Panc1 (cell line): ENCODE results near the gene GCHFR. TPM values are rescaled to one million over a fixed set of nuclear protein-coding genes. Genes with fewer than 3 reads are reported as not detected.

ENCODE experiments used
- ATAC-seq: fragments of 200-7000 bp; cut with Tn5 transposase; 2 replicates; pipeline ENCODE4 v1.9.1; 2020; ENCODE audit warnings: mild to moderate bottlenecking, moderate library complexity
- BruUV-seq: library from RNA; stranded (reverse); fragments of 400-500 nt; replicated peaks from 2 replicates; lab custom pipeline; 2021; lab: Mats Ljungman, UMichigan
- CTCF ChIA-PET: fragments of 300-600 bp; sonication (Branson Sonifier 250); formaldehyde crosslinking; loops from one replicate; lab custom pipeline; 2022; ENCODE audit warnings: antibody characterized with exemption; lab: Charles Lee
- POLR2A ChIA-PET: fragments of 300-600 bp; sonication (Branson Sonifier 250); formaldehyde crosslinking; loops from one replicate; lab custom pipeline; 2022; ENCODE audit warnings: antibody characterized with exemption; lab: Charles Lee
- DNase-seq: peaks from one replicate; pipeline ENCODE4 v3.0.0-alpha.2; 2010; ENCODE audit warnings: low read depth, low spot score
- H3K27ac ChIP-seq: 2 replicates; pipeline ENCODE4 v1.5.1; 2011; ENCODE audit warnings: mild to moderate bottlenecking, low read length, inconsistent platforms
- H3K27me3 ChIP-seq: fragments of 200-500 bp; sonication (Bioruptor generic); 2 replicates; pipeline ENCODE4 v1.6.0; 2014; ENCODE audit warnings: low read length, inconsistent platforms; ENCODE audit not compliant: control insufficient read depth, insufficient read depth
- H3K36me3 ChIP-seq: fragments of 200-500 bp; sonication (Bioruptor generic); 2 replicates; pipeline ENCODE4 v1.5.1; 2014; ENCODE audit warnings: inconsistent platforms, mild to moderate bottlenecking, low read length, moderate library complexity; ENCODE audit not compliant: control insufficient read depth, insufficient read depth
- H3K4me1 ChIP-seq: 2 replicates; pipeline ENCODE4 v1.5.1; 2011; ENCODE audit warnings: inconsistent platforms, mild to moderate bottlenecking, low read length, moderate library complexity; ENCODE audit not compliant: control insufficient read depth, insufficient read depth
- H3K4me3 ChIP-seq, 2 experiments: 2 replicates each; pipeline ENCODE4 v1.5.1; 2011 to 2012; ENCODE audit warnings: low read depth in 2 of 2, low read length in 2 of 2, mild to moderate bottlenecking in 2 of 2, inconsistent platforms in 1 of 2, moderate library complexity in 1 of 2
- H3K9me3 ChIP-seq: fragments of 200-500 bp; sonication (Bioruptor generic); 2 replicates; pipeline ENCODE4 v1.5.1; 2014; ENCODE audit warnings: low read depth, mild to moderate bottlenecking, inconsistent platforms, low read length, moderate library complexity; ENCODE audit not compliant: control insufficient read depth, insufficient read depth
- CTCF ChIP-seq: fragments of 450-650 bp; IDR thresholded peaks from 2 replicates; pipeline ENCODE4 v1.5.1; 2017; ENCODE audit warnings: mild to moderate bottlenecking
- POLR2AphosphoS5 ChIP-seq: IDR thresholded peaks from 2 replicates; pipeline ENCODE4 v1.6.1; 2012; ENCODE audit warnings: mild to moderate bottlenecking, low read depth, low read length, moderate library complexity
- REST ChIP-seq, 2 experiments: IDR thresholded peaks; 2 replicates each; pipeline ENCODE4 v1.6.1; 2011 to 2012; ENCODE audit warnings: low read depth in 2 of 2, control low read depth in 1 of 2, low read length in 1 of 2, mild to moderate bottlenecking in 1 of 2, moderate library complexity in 1 of 2; ENCODE audit not compliant: insufficient read depth in 1 of 2
- SIN3A ChIP-seq: IDR thresholded peaks from 2 replicates; pipeline ENCODE4 v1.6.1; 2012; ENCODE audit warnings: low read depth, mild to moderate bottlenecking, low read length, moderate library complexity, borderline replicate concordance; ENCODE audit not compliant: insufficient read depth
- TCF7L2 ChIP-seq: IDR thresholded peaks from 2 replicates; pipeline ENCODE4 v1.6.1; 2011; ENCODE audit warnings: mild to moderate bottlenecking, low read depth, low read length, inconsistent platforms
- in situ Hi-C: cut with HindIII; loops from 2 replicates; pipeline ENCODE4 v1.10.0; 2016; ENCODE audit warnings: low sequenced_read_pairs, low pct_unique_long_range_greater_than_20kb
- intact Hi-C: fragments of 100-400 bp; cut with micrococcal nuclease; formaldehyde crosslinking; loops from one replicate; pipeline ENCODE4 v1.10.0; 2022; ENCODE audit not compliant: unreplicated experiment
- total RNA-seq: library from RNA; stranded (reverse); gene quantifications from one replicate; pipeline ENCODE4 v1.2.1, GENCODE V29; 2021; ENCODE audit not compliant: unreplicated experiment

The GCHFR gene
- total RNA-seq, 1 experiment from 2014 or later, result 37.2 TPM

DNA sequence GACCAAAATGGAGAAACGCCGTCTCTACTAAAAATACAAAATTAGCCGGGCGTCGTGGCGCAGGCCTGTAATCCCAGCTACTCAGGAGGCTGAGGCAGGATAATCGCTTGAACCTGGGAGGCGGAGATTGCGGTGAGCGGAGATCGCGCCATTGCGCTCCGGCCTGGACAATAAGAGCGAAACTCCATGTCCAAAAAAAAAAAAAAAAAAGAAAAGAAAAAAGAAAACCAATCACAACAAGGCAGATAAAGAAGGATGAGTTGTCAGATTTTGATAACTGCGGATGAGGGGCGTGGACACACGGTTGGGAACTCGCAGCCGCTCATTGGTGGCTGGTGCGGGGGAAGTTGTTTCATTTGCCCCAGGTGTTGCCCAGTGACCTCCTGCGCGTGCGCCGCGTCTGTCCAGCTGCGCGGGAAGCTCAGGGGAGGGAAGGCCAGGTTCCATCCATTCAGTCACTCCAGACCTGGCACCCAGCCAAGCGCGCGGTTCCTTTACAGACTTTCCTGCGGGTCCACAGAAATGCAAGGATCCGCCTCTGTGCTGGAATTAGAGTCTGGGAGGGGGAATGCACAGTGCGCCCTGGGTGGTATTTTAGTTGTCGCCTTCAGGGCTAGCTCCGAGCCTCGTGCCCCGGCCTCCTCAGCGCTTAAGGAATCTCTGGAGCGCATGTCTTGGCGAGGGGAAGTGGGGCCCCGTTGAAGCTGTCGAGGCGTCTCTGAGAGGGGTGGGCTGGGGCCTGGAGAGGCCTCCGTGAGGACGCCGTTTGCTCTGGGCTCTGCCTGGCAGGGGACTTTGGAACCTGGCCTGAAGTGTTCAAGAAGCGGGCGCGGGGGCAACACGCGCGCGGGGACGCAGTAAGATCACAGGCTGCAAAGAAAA, 708 bp upstream of the GCHFR start:
- POLR2A ChIA-PET, result interaction anchor here (1.0 kb wide), 1 partner anchor 132 kb away, joined by 3 read pairs; no protein-coding TSS in a partner anchor
- Histone ChIP-seq H3K36me3 (no peaks in the 10 kb centered on the region), H3K27me3 (no peaks in the 10 kb centered on the region), H3K9me3 (no peaks in the 10 kb centered on the region), H3K27ac (peak overlapping the region; percentile 88), H3K4me1 (peaks cover 34% of the 10 kb centered on the region), H3K4me3 (peak overlapping the region; percentile 56 to 77)
- peak; percentile 40 for ATAC-seq
- intact Hi-C loops, result no loop called here
- no peak for DNase-seq
- in situ Hi-C loops, result no loop called here
- BruUV-seq, result no TSS peak
- CTCF ChIA-PET, result interaction anchor here (1.2 to 1.7 kb wide), 2 partner anchors 17 to 129 kb away, joined by 4 to 5 read pairs; no protein-coding TSS in a partner anchor
- TF ChIP-seq TCF7L2, result peak; percentile 29; the same call in 1 of the 2 replicates
- no peak for TF ChIP-seq CTCF
- TF ChIP-seq POLR2AphosphoS5, result no peak
- no peak for TF ChIP-seq SIN3A
- TF ChIP-seq REST (IDR thresholded peaks at IDR 0.05; ENCODE audit: insufficient read depth in 1 of 2, low read depth in 2 of 2, low read length in 1 of 2), result no peak

DNA sequence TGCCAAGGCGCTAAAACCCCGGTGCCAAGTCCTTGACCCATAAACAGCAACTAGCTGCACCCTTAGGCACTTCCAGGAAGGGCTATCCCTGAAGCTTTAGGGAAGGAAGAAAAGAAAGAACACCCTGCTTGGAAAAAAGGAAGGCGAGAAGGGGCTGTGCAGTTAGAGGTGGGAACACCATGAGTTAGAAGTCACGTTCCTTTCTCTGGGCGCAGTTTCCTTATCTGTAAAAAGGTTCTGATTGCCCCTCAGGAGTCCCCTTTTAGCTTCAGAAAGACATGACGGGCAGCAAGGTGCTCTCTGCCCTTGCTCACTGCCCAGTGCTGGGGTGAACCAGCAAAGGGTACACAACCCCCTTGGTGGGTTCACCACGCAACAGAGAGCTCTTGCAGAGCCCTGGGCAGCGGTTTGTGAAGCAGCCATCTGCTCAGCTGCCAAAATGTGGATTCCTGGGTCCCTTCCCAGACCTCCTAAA, 798 bp downstream of the GCHFR start:
- Histone ChIP-seq H3K27ac (peak overlapping the region; percentile 88), H3K4me1 (peaks cover 42% of the 10 kb centered on the region), H3K4me3 (peak overlapping the region; percentile 56 to 77), H3K9me3 (no peaks in the 10 kb centered on the region), H3K36me3 (no peaks in the 10 kb centered on the region), H3K27me3 (no peaks in the 10 kb centered on the region)
- in situ Hi-C loops, result no loop called here
- BruUV-seq, result no TSS peak
- CTCF ChIA-PET, result interaction anchor here (1.2 kb wide), 1 partner anchor 127 kb away, joined by 4 read pairs; no protein-coding TSS in a partner anchor
- POLR2A ChIA-PET, result no interaction called here
- no peak for DNase-seq
- no peak for ATAC-seq
- TF ChIP-seq CTCF (no peak), POLR2AphosphoS5 (no peak), REST (IDR thresholded peaks at IDR 0.05; ENCODE audit: insufficient read depth in 1 of 2, low read depth in 2 of 2, low read length in 1 of 2) (no peak), TCF7L2 (no peak), SIN3A (no peak)
- intact Hi-C loops, result no loop called here
